Middle frontal gyrus (tissue), 1 donor: ENCODE measurements around the gene RDH5.

ENCODE experiments used
- DNase-seq: peaks from one replicate; pipeline ENCODE4 v3.0.0-alpha.2; 2015; ENCODE audit warnings: low spot score; ENCODE audit errors: extremely low spot score

Gene RDH5

GRCh38 chr12:55696141-55696540, 24.1 kb upstream of the RDH5 start:
- DNase-seq = no peak

- no peak for DNase-seq
Measured at GRCh38 chr12:55696796-55697462, 23.3 kb upstream of the RDH5 start.

DNA sequence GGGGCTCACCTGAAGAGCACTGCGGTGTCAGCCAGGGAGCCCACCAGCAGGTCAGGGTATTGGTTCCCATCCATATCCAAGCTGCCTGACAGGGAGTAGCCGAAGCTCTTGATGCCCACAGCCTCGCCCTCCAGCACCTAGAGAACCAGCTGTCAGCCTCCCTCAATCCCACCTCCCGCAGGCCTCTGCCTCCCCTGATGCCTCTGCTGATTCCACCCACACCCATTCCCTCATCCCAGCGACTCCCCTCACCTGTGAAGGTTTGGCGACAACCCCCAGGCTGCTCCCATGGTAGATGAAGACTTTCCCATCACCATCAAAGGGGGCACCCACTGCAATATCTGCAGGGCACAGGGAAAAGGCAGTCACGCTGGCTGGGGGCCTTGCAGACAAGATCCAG, 22.5 kb upstream of the RDH5 start:
- no peak for DNase-seq

DNA sequence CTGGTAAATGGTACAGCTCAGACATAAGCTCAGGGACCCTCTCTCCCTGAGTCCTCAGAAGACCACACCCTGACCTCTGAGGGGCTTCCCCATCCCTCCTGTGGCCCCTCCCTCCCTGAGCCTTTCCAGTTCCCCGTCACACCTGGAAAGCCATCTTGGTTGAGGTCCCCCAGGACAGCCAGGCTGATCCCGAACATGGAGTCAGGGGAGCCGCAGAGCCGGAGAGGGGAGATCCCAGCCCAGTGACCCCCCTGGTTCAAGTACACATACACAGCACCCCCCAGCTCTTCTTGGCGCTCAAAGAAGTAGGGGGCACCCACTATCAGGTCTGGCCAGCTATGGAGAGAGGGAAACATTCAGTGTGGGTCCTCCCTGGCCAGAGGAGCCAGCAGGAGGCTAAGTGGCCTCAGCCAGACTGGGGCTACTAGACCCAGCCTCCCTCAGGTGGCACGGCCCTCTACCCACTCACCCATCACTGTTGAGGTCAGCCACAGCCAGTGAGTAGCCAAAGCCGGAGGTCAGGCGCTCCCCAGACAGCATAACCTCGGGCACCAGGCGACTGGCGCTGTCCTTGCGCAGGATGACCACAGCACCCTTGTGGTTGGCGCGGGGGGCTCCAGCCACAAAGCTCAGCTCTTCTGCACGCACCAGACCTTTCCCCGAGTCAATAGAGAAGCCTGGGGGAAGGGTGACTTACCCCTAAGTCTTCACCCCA, 21.8 kb upstream of the RDH5 start:
- DNase-seq = no peak

DNA sequence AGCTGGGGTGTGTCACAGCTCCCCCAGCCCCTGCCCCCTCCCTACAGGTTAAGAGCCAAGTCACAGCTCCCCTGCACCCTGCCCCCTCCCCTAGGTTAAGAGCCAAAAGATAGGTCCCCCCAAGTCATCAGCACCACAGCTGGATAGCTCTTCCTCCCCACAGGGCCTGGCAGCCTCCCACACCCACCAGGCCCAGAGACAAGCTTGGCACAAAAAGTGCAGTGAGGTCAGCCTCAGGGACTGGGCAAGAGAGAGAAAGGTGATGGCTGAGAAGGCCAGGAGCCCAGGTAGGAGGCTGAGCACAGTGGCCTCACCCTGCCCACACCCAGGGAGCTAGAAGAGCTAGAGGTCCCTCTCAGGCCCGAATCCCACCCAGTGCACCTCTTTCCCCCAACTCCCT, 21.2 kb upstream of the RDH5 start:
- DNase-seq = no peak

DNA sequence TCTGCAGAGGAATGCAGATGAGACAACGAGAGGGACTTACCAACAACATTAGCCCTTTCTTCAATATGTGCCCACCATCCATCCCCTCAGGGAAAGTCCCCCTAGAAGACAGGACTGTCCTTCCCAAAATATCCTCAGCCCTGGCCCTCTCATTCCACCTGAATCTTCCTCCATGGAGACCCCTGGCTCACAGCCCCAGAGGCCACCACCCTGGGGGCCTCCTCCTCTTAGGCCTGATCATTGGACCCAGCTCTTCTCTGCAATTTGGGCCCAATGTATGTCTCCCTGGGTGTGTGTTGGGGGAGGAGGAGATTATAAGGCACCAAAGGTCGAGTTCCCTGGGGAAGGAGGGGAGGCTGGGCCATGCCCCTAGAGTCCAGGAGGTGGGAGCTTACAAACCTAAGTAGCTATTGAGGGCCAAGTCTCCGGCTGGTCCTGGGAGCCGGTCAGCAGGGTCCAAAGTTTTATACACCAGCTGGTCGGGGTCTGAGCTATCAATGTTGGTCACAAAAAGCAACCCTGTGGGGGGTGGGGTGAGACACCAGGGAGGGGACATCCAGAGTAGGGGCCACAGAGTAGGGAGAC, 20.6 kb upstream of the RDH5 start:
- no peak for DNase-seq

DNA sequence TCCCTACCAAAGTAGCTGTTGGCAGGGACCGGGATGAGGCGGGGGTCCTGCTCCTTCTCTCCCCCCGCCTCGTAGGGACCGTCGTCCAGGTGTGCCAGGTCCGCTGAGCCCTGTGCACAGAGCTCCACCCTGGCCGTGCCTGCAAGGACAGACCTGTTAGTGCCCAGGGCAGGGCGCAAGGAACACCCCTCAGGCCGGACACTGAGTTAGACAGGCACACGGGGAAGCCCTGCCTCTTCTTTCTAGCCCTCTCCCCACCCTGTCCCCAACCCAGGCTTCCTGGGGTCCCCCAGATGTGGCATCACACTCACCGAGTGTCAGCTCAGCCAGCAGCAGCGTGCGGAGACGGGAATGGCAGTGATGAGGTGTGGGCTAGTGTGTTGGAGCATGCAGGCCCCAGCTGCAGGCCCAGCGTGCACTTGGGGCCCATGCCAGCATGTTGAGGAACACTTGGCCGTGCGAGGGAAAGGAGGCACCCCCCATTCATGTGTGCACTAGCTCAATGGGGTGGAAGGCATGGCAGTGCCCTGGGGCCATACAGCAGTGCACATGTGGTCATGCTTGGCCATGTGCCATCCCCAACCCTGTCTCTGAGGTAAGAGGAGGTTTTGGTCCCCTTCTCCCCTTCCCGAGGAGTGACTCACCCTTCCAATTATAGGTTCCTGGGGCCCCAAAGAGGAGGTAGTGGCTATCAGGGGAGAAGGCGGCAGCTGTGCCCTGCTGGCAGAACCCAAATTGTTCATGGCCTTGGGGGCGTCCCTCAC, 19.8 kb upstream of the RDH5 start:
- no peak for DNase-seq

- DNase-seq = no peak
Measured at GRCh38 chr12:55702861-55703260, 17.3 kb upstream of the RDH5 start.

DNA sequence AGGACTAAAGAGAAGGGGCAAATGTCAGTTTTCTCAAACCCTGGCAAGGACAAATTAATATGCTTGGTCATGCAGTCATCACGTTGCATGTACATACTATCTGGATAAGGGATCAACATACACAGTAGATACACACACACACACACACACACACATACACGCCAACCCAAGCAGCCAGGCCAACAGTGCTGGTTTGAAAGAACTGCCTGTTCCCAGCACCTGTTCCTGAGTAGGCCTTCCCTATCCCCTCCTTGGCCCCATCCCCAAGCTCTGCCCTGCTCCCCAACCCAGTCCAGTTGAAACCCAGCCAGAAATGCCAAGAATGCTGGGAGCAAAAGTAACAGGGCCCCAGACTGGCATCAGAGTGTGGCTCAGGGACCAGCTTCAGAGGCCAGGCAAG, 16.9 kb upstream of the RDH5 start:
- DNase-seq = no peak

GRCh38 chr12:55703901-55704761, 16.1 kb upstream of the RDH5 start:
- no peak for DNase-seq

- no peak for DNase-seq
Measured at GRCh38 chr12:55704824-55705718, 15.1 kb upstream of the RDH5 start.

DNA sequence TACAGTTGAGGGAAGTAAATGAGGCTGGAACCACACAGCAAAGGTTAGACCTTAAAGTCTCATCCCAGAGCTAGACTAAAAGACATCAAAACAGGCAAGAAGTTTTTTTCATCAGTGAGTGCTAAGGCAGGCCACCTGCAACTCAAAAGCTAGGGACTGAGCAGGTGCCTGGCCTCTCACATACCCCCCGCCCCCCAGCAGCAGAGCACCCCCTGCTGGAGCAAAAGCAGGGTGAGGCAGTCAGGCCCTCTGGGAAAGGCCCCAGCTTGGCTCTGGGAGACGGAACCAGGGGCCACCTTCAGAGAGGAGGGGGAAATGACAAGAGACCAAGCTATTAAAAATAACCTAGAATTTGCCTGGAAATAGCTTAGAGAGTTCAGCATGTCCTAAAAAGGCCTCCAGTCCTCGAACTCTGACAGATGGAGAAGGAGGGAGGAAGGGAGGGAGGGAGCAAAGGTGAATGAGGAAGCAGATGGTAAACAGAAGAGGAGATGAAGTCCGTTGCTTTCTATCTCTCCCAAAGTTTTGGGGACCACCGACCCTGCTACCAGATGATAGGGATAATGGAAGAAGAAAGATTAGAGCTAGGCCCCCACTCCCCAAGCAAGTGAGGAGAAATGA, 14.3 kb upstream of the RDH5 start:
- no peak for DNase-seq

DNA sequence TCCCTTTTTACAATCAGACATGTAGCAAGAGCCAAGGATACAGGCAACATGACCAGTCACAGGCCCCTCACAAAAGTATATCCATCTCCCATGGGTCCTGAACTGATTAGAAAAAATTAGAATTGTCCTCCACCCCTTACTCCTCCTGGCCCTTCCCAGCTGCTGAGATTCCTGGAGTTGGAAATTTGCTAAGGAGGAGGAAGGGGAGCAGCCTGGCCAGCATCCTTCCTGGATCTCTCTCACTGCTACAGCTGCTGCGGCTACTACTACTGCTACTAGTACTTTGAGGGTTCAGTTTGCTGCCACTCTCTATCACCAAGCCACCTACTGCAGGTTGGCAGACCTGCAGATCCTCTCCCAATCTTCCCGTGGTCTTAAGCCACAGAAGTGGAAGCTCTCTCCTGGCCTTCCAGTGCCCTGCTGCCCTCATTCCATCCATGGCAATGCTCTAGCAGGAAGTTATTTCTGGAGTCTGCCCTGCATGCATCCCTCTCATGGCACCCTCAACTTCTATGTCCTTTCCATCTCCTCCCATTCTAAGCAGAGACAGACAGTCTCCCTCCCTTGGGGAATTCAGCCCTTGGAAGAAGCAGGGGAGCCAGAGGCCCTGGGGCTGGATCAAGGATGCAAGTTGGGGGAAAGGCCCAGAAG, 13.5 kb upstream of the RDH5 start:
- DNase-seq = no peak

- DNase-seq = no peak
Measured at GRCh38 chr12:55707219-55707671, 12.9 kb upstream of the RDH5 start.

DNA sequence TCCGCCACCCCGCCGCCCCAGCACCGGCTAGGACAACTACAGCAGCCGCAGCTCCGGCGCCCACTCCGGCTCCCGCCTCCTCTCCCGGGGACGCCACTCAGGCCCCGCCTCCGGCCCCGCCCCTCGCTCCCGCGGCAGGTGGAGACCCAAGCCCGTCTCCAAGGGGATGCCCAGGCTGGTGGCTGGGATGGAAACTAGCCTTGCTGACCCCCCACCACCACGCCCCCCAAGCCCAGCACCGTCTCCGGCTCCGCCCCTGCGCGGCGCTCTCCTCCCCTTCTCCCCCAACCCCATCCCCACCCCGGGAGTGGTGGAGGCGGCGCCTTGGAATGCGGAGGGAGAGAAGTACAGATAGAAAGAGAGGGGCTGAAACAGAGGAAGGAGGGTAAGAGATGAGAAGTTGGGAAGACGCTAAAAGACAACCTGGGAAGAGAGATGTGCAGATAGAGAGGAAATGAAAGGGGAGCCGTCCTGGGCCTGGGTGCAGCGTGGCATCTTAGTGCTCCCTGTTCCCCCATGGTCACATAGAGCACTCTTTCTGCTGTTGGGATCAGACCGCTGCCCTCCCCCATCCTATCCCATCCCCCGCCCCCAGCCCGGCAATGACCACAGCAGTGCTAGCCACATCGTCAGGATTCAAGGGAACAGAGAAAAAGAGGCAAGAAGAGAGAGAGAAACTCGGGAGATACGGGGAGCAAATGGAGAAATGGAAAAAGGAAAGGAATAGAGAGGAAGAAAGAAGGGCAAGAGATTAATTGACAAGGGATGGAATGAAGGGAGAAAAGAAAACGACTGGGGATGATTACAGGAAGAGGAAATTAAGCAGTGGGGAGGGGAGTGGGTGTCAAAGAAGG, 12.1 kb upstream of the RDH5 start, which contains the start of gene ITGA7:
Gene ITGA7 (minus strand): TSS at position 64 of the 854 bp plus-strand sequence. CDS start 222 bp downstream, outside the sequence.
- DNase-seq = no peak

GRCh38 chr12:55708695-55709233, 11.4 kb upstream of the RDH5 start:
- no peak for DNase-seq

DNA sequence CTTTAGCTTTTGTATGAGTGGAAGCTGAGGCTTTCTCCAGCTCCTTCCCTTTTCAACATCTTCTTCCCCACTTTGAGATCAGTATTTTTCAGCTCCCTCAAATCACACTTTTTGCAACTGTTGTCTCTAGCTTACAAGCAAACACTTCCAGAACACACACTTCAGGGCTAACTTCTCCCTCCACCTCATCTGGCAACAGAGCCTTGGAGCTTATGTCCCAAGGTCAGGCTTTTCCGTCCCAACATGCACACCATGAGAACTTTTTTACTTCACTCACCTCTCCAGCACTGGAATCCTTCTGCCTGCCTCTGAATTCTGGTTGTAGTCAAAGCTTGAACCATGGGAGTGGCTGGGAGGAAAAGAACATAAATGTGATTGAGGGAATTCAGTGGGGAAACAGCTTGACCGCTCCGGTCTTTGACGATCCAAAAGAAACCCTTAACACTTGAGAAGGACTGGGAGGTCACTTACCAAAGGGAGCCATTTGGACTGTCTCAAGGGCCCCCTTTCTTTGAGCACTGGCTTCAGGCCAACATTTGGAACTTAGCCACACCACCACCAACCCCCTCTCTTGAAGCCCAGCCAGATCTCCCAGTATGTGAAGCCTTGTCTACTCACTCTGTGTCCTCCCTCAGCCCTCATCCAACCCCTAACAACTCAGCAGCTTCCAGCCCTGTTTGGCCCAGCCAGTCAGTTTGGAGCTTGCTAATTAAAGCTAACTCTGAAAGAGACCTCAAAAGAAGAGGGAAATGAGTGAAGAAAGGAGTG, 8.2 kb upstream of the RDH5 start:
- no peak for DNase-seq
